DND-41 (cell line): ENCODE measurements around the gene ZBTB7B.

Experiments used
- EZH2 ChIP-seq: IDR thresholded peaks from 3 replicates; pipeline ENCODE4 v1.6.1; 2012; ENCODE audit warnings: borderline replicate concordance, low read depth, mild to moderate bottlenecking, moderate library complexity, low read length, inconsistent platforms; ENCODE audit not compliant: severe bottlenecking
- TF ChIP-seq, protein P1 (sequence below): IDR thresholded peaks from 2 replicates; pipeline ENCODE4 v1.5.1; 2012; ENCODE audit warnings: borderline replicate concordance, low read length, moderate library complexity, mild to moderate bottlenecking; ENCODE audit not compliant: poor library complexity, severe bottlenecking; ENCODE audit errors: extremely low read depth

- TF ChIP-seq, protein P1, sequence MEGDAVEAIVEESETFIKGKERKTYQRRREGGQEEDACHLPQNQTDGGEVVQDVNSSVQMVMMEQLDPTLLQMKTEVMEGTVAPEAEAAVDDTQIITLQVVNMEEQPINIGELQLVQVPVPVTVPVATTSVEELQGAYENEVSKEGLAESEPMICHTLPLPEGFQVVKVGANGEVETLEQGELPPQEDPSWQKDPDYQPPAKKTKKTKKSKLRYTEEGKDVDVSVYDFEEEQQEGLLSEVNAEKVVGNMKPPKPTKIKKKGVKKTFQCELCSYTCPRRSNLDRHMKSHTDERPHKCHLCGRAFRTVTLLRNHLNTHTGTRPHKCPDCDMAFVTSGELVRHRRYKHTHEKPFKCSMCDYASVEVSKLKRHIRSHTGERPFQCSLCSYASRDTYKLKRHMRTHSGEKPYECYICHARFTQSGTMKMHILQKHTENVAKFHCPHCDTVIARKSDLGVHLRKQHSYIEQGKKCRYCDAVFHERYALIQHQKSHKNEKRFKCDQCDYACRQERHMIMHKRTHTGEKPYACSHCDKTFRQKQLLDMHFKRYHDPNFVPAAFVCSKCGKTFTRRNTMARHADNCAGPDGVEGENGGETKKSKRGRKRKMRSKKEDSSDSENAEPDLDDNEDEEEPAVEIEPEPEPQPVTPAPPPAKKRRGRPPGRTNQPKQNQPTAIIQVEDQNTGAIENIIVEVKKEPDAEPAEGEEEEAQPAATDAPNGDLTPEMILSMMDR: no peak
- no peak for TF ChIP-seq EZH2
Observed at GRCh38 chr1:154969246-154969645, 33.4 kb upstream of the ZBTB7B start.
